Endothelial cell of umbilical vein (primary cell): Measurements from ENCODE around the gene FAM135A. TPM values are rescaled to one million over a fixed set of nuclear protein-coding genes. Genes with fewer than 3 reads are reported as not detected.

Source experiments
- BruUV-seq: library from RNA; stranded (reverse); fragments of 400-500 nt; replicated peaks from 2 replicates; lab custom pipeline; 2021; lab: Mats Ljungman, UMichigan
- CTCF ChIA-PET: fragments of 300-600, 350-600 bp; sonication (Branson Sonifier 250); formaldehyde crosslinking; loops from one replicate; lab custom pipeline; 2021; ENCODE audit warnings: antibody characterized with exemption, inconsistent platforms; lab: Charles Lee
- POLR2A ChIA-PET: fragments of 300-600, 350-600 bp; sonication (Branson Sonifier 250); formaldehyde crosslinking; loops from one replicate; lab custom pipeline; 2021; ENCODE audit warnings: antibody characterized with exemption, inconsistent platforms; lab: Charles Lee
- DNase-seq: peaks from one replicate; pipeline ENCODE4 v3.0.0-alpha.2; 2011; ENCODE audit warnings: low read depth, low spot score
- FAIRE-seq: peaks from 2 replicates; lab custom pipeline; 2011; peaks lifted over from hg19 to GRCh38; lab: Jason Lieb, UNC
- H2AFZ ChIP-seq: 2 replicates; pipeline ENCODE4 v1.6.0; 2012; ENCODE audit warnings: low read depth, low read length, control low read depth, inconsistent platforms
- H3K27ac ChIP-seq: 2 replicates; pipeline ENCODE4 v1.5.1; 2011; ENCODE audit warnings: low read depth, mild to moderate bottlenecking, control low read depth, low read length, moderate library complexity; ENCODE audit not compliant: insufficient read depth
- H3K27me3 ChIP-seq, 2 experiments: 2 replicates each; pipeline versions ENCODE4 v1.6.0 to v1.6.1; 2011; ENCODE audit warnings: low read length in 2 of 2, mixed read lengths in 1 of 2; ENCODE audit not compliant: control insufficient read depth in 2 of 2, insufficient read depth in 2 of 2
- H3K36me3 ChIP-seq, 2 experiments: 2 replicates in 1 of 2; 3 replicates in 1 of 2; pipeline ENCODE4 v1.5.1; 2011; ENCODE audit warnings: low read length in 2 of 2, mild to moderate bottlenecking in 1 of 2, moderate library complexity in 1 of 2; ENCODE audit not compliant: control insufficient read depth in 2 of 2, insufficient read depth in 2 of 2; ENCODE audit errors: extremely low read depth in 1 of 2
- H3K4me1 ChIP-seq: 3 replicates; pipeline ENCODE4 v1.5.1; 2011; ENCODE audit warnings: mild to moderate bottlenecking, low read length; ENCODE audit not compliant: control insufficient read depth, insufficient read depth; ENCODE audit errors: extremely low read depth
- H3K4me2 ChIP-seq: 2 replicates; pipeline ENCODE4 v1.6.1; 2011; ENCODE audit warnings: low read length, control low read depth, mixed read lengths; ENCODE audit not compliant: insufficient read depth
- H3K4me3 ChIP-seq, 3 experiments: fragments of 200-600 bp in 1 of 3; sonication (generic), shearing (Covaris generic) in 1 of 3; replicated peaks in 1 of 3; 2 replicates each; pipeline ENCODE4 v1.5.1; 2011 to 2016; ENCODE audit warnings: control low read depth in 3 of 3, low read length in 3 of 3, mild to moderate bottlenecking in 2 of 3, inconsistent platforms in 1 of 3, low read depth in 1 of 3, moderate library complexity in 1 of 3; ENCODE audit not compliant: insufficient read depth in 1 of 3
- H3K79me2 ChIP-seq: 2 replicates; pipeline ENCODE4 v1.6.0; 2012; ENCODE audit warnings: low read length, inconsistent platforms; ENCODE audit not compliant: control insufficient read depth, insufficient read depth
- H3K9ac ChIP-seq: replicated peaks from 2 replicates; pipeline ENCODE3; 2011; ENCODE audit warnings: low read length, control low read depth; ENCODE audit not compliant: insufficient read depth; ENCODE audit errors: extremely low read depth
- H3K9me1 ChIP-seq: replicated peaks from 3 replicates; pipeline ENCODE4 v1.6.0; 2011; ENCODE audit warnings: mild to moderate bottlenecking, low read length; ENCODE audit not compliant: control insufficient read depth, insufficient read depth; ENCODE audit errors: extremely low read depth
- H3K9me3 ChIP-seq: replicated peaks from 2 replicates; pipeline ENCODE4 v1.5.1; 2012; ENCODE audit warnings: low read length, inconsistent platforms; ENCODE audit not compliant: control insufficient read depth, insufficient read depth
- H4K20me1 ChIP-seq: replicated peaks from 2 replicates; pipeline ENCODE3; 2011; ENCODE audit warnings: mild to moderate bottlenecking, low read length; ENCODE audit not compliant: control insufficient read depth, insufficient read depth; ENCODE audit errors: extremely low read depth
- EZH2 ChIP-seq: IDR thresholded peaks from 2 replicates; pipeline ENCODE4 v1.6.1; 2012; ENCODE audit warnings: borderline replicate concordance, low read depth, mild to moderate bottlenecking, moderate library complexity, low read length, inconsistent platforms; ENCODE audit not compliant: severe bottlenecking
- FOS ChIP-seq: IDR thresholded peaks from 2 replicates; pipeline ENCODE4 v1.6.1; 2011; ENCODE audit warnings: mild to moderate bottlenecking, low read length, moderate library complexity, borderline replicate concordance; ENCODE audit not compliant: insufficient read depth
- GATA2 ChIP-seq: IDR thresholded peaks from 2 replicates; pipeline ENCODE4 v1.7.0; 2011; ENCODE audit warnings: low read depth, mild to moderate bottlenecking, moderate library complexity, mixed read lengths, low read length; ENCODE audit not compliant: insufficient read length, insufficient read depth
- JUN ChIP-seq: IDR thresholded peaks from 2 replicates; pipeline ENCODE4 v1.6.1; 2011; ENCODE audit warnings: borderline replicate concordance, low read depth; ENCODE audit not compliant: insufficient read length, insufficient read depth
- MYC ChIP-seq: IDR thresholded peaks from one replicate; pipeline ENCODE4 v1.6.1; 2011; ENCODE audit warnings: mild to moderate bottlenecking, low read depth, low read length
- POLR2A ChIP-seq: IDR thresholded peaks from 2 replicates; pipeline ENCODE4 v1.6.1; 2012; ENCODE audit warnings: low read depth, mild to moderate bottlenecking, control low read depth, low read length
- POLR2AphosphoS5 ChIP-seq: IDR thresholded peaks from 2 replicates; pipeline ENCODE4 v1.6.1; 2012; ENCODE audit warnings: low read depth, mild to moderate bottlenecking, control low read depth, low read length, moderate library complexity; ENCODE audit not compliant: insufficient read depth
- dilution Hi-C: fragments of 300-500 bp; cut with MboI; formaldehyde crosslinking; loops from one replicate; pipeline ENCODE4 v1.15.0; 2019; ENCODE audit warnings: low sequenced_read_pairs; ENCODE audit not compliant: extremely low pct_ligation_motif_present
- intact Hi-C: fragments of 100-400 bp; cut with micrococcal nuclease; formaldehyde crosslinking; loops from one replicate; pipeline ENCODE4 v1.10.0; 2022
- polyA plus RNA-seq, 4 experiments: library from polyadenylated mRNA; depleted of rRNA in 3 of 4; stranded (reverse) in 3 of 4; unstranded in 1 of 4; fragments of >200 nt; gene quantifications; 2 replicates each; pipeline versions ENCODE4 v1.2.1 to v1.2.3, GENCODE V29; 2011 to 2012; ENCODE audit warnings: missing spikeins in 1 of 4
- total RNA-seq: library from RNA; stranded (reverse); gene quantifications from 2 replicates; pipeline ENCODE4 v1.2.3, GENCODE V29; 2021
- TF ChIP-seq, protein P1 (sequence below): IDR thresholded peaks from 2 replicates; pipeline ENCODE4 v1.6.1; 2011; ENCODE audit not compliant: insufficient read depth, insufficient read length
- TF ChIP-seq, protein P2 (sequence below), 2 donors: IDR thresholded peaks; 1 replicate in 1 of 2; 2 replicates in 1 of 2; pipeline ENCODE4 v1.5.1; 2011; ENCODE audit warnings: low read length in 2 of 2, mild to moderate bottlenecking in 2 of 2, moderate library complexity in 2 of 2, control low read depth in 1 of 2, inconsistent platforms in 1 of 2, low read depth in 1 of 2; ENCODE audit not compliant: insufficient read depth in 1 of 2; ENCODE audit errors: extremely low read depth in 1 of 2

Gene FAM135A
- total and polyA plus RNA-seq, 2 donors (not counting 3 experiments of a cell fraction or from before 2014, with no cell fraction given): 3.7 to 9.6 TPM

DNA sequence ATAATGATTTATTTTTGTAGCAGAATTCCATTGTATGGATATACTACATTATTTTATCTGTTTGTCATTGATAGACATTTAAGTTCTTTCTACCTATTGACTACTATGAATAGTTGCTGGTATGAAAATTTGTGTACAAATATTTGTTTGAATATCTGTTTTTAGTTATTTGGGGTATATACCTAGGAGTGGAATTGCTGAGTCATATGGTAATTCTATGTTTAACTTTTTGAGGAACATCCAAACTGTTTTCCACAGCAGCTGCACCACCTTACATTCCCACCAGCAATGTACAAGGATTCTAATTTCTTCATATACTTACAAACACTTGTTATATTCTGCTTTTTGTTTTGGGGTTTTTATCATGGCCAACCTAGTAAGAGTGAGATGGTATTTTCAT, 97.3 kb downstream of the FAM135A start:
- Histone ChIP-seq H3K4me1 (no peaks in the 10 kb centered on the region), H3K27me3 (no peaks in the 10 kb centered on the region), H3K27ac (no peak overlapping the region), H3K4me2 (no peak overlapping the region), H3K9ac (no peak overlapping the region), H3K9me3 (no peaks in the 10 kb centered on the region), H3K9me1 (no peaks in the 10 kb centered on the region), H3K36me3 (no peaks in the 10 kb centered on the region), H4K20me1 (no peaks in the 10 kb centered on the region), H3K79me2 (no peaks in the 10 kb centered on the region), H2AFZ (no peak overlapping the region), H3K4me3 (no peak overlapping the region)
- dilution Hi-C loops: no loop called here
- intact Hi-C loops: no loop called here
- ChIA-PET CTCF (no interaction called here), POLR2A (no interaction called here)
- BruUV-seq: no TSS peak
- FAIRE-seq (no peak), DNase-seq (no peak)
- no peak for TF ChIP-seq FOS
- no peak for TF ChIP-seq POLR2A
- TF ChIP-seq GATA2: no peak
- TF ChIP-seq, protein P1, sequence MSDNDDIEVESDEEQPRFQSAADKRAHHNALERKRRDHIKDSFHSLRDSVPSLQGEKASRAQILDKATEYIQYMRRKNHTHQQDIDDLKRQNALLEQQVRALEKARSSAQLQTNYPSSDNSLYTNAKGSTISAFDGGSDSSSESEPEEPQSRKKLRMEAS: no peak
- TF ChIP-seq JUN: no peak

DNA sequence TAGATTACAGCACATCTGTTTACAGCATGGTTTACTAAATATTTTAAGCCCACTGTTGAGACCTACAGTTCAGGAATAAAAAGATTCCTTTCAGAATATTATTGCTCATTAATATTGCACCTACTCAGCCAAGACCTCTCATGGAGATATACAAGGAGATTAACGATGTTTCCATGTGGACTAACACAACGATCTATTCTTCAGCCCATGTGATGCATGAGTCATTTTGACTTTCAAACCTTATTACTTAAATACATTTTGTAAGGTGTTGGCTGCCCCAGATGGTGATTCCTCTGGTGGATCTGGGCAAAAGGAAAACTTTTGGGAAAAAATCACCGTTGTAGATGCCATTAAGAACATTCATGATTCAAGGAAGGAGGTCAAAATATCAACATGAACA, 105.4 kb downstream of the FAM135A start:
- no peak overlapping the region for H3K4me2 ChIP-seq
- no peak for DNase-seq
- H3K4me3 ChIP-seq: no peak overlapping the region
- H3K9me1 ChIP-seq: no peaks in the 10 kb centered on the region
- H3K9ac ChIP-seq: no peak overlapping the region
- H3K79me2 ChIP-seq: no peaks in the 10 kb centered on the region
- CTCF ChIA-PET: interaction anchor here (0.8 to 1.9 kb wide), 4 partner anchors 10 to 365 kb away, joined by 3 to 7 read pairs (median 4); no protein-coding TSS in a partner anchor
- intact Hi-C loops (no loop called here), dilution Hi-C loops (no loop called here)
- BruUV-seq: no TSS peak
- POLR2A ChIA-PET: no interaction called here
- H3K9me3 ChIP-seq: no peaks in the 10 kb centered on the region
- no peak overlapping the region for H3K27ac ChIP-seq
- H3K4me1 ChIP-seq: no peaks in the 10 kb centered on the region
- no peak overlapping the region for H2AFZ ChIP-seq
- no peaks in the 10 kb centered on the region for H3K27me3 ChIP-seq
- no peak for FAIRE-seq
- no peaks in the 10 kb centered on the region for H3K36me3 ChIP-seq
- TF ChIP-seq, protein P2, sequence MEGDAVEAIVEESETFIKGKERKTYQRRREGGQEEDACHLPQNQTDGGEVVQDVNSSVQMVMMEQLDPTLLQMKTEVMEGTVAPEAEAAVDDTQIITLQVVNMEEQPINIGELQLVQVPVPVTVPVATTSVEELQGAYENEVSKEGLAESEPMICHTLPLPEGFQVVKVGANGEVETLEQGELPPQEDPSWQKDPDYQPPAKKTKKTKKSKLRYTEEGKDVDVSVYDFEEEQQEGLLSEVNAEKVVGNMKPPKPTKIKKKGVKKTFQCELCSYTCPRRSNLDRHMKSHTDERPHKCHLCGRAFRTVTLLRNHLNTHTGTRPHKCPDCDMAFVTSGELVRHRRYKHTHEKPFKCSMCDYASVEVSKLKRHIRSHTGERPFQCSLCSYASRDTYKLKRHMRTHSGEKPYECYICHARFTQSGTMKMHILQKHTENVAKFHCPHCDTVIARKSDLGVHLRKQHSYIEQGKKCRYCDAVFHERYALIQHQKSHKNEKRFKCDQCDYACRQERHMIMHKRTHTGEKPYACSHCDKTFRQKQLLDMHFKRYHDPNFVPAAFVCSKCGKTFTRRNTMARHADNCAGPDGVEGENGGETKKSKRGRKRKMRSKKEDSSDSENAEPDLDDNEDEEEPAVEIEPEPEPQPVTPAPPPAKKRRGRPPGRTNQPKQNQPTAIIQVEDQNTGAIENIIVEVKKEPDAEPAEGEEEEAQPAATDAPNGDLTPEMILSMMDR (IDR thresholded peaks at IDR 0.05; ENCODE audit: extremely low read depth in 1 of 2, insufficient read depth in 1 of 2, low read depth in 1 of 2, low read length in 2 of 2): no peak
- TF ChIP-seq POLR2A (no peak), JUN (no peak), GATA2 (no peak), EZH2 (no peak), POLR2AphosphoS5 (no peak), FOS (no peak), MYC (no peak)
- TF ChIP-seq, protein P1: no peak
- no peaks in the 10 kb centered on the region for H4K20me1 ChIP-seq
